ELR (cell line): ENCODE data around the gene GTPBP10.

ENCODE experiments used
- DNase-seq: peaks from one replicate; pipeline ENCODE4 v3.0.0-alpha.2; 2015; ENCODE audit warnings: low read depth

GTPBP10 gene

DNA sequence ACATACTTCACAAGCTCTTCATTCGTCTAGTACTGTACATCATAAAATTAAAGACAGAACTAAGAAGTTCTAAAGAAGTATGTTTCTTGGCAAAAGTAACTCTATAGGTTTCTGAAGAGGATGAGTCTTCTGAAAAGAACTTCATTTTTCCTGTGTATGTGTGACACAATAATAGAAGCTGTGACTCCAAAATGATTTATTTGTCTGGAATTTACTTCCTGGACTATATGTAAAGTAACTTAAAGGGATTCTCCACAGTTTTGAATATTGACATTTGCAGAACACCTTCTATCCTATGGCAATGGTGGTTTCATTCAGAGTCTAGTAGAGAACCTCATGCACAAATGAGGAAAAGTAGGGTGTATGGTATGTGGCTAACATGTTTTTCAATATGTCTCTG is 36.9 kb downstream of the GTPBP10 start:
- peak; percentile 90 for DNase-seq

DNA sequence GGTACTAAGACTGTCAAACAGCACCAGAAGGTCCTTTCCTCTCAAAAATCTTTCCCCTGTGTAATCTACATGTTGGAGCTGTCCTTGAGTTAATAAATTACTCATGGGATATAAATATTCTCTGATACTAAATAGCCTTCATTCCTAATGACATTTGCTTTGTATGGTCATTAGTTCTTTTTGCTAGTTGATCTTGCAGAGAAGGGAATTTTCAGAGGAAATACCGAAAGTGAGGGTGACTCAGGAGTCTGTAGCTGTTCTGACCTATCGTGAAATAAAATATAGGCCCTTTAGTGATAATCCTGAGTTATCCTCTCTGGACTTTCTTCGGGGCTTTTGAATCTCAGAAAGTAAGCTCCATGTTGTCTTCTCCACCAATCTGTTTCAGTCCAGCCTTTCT is 37.3 kb downstream of the GTPBP10 start:
- DNase-seq, result peak; percentile 73

DNA sequence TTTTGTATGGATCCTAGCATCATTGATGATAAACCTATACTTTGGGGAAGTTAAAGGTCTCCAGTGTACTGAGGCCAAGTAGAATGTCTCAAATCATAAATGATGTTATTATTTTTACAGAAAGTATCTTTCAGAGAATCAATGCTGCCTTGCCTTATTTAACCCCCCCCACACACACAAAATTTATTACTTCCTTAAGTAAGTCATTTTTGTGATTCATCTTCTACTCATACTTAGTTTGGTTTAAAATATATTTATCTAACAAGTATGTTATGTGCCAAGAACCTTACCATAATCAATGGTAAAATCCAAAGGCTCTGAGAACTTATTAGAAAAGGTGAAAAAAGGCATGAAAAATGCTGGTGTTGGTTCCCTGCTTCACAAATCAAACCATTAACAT is 37.9 kb downstream of the GTPBP10 start:
- peak; percentile 85 for DNase-seq

DNA sequence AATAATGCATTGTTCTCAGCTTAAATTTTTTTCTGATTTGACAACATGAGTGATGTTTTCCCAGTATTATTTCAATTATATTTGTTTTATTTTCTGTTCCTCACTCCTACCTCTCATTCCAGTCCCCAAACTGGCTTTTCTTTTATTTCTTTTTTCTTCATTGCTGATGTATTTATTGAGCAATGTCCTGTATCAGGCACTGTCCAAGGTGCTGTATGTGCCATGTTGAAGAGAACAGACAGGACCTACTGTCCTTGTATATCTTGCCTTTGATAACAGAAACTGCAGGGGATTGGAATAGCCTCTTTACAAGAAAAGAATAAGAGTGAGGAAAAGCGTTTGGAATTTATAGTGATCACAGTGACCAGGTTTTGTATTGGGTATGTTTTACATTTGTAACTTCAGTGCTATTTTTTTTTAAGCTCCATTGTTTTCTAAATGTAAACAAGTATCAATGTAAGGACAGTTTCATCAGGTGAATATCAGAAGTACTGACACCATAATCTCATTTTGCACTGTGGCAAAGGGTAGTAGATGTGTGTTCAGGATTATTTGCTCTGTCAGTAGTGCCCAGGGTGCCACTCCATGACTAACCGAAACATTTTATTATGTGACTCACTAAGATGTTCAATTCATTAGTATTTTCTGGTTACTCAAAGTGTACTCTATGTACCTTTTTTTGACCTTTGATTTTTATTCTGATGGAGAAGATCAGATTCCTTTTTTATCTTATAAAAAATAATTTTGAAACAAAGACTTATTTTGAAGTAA is 41.1 kb downstream of the GTPBP10 start:
- DNase-seq, result peak; percentile 30

DNA sequence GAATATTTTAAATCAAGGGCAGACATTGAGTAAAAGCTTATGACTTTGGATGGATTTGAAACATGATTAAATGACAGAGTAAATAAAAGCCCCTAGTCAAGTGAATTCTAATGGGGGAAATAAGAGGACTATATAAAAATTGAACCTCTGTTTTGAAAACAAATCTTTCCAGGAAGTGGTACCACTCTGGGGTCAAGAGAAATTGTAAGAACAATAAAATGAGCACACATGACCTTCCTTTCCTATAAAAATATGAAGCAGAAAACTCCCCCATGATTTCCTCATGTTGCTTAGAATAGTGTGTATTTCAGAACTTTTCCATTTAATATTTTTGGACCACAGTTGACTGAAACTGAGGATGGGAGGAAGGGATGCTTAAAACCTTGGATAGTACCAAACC is 44.4 kb downstream of the GTPBP10 start:
- no peak for DNase-seq

DNA sequence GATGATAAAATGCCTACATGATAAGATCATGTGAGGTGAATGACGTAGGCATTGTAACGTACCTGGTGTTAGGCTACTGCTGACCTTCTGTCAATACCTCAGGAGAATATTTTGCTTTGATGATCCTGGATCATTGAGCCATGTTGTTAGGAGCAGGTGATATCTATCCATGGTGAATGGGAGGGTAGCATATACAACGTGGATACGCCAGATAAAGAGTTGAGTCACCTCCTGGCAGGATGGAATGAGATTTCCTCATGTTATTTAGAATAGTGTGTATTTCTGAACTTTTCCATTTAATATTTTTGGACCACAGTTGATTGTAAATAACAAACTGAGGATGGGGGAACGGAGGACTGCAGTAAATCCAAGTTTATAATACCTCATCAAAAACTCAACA is 45.0 kb downstream of the GTPBP10 start:
- no peak for DNase-seq

DNA sequence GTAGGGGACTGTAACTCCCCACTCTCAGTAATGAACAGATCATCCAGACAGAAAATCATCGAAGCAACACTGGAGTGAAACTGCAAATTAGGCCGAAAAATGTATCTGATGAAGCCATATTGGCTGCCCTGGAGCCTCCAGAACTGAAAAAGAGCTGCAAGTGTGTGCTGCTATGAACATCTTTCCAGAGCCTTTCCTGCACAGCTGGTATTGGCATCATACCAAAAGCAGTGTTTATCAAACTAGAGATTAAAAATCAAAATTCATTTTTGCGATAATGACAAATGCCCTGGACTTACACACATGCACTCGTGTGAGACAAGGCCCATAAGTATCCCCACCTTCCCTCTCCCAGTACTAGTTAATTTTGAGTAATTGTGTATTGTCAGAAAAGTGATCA is 49.9 kb downstream of the GTPBP10 start:
- DNase-seq, result no peak

DNA sequence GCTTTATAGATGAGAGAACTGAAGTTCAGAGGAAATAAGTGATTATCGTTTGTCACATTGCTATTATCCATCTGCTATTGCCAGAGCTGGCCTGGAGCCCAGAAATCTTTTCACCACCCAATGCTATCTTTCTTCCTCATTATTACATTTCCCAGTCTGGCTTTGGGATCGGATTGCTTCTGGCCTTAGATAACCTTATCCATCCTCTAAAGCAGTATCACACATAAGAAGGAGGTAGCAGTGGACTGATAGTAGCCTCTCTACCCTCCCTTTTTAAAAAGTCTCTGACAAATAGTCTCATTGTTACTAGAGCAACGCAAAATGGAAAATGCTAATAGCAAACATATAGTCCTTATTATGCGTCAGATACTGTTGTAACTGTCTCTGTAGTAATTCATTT is 55.5 kb downstream of the GTPBP10 start:
- no peak for DNase-seq

DNA sequence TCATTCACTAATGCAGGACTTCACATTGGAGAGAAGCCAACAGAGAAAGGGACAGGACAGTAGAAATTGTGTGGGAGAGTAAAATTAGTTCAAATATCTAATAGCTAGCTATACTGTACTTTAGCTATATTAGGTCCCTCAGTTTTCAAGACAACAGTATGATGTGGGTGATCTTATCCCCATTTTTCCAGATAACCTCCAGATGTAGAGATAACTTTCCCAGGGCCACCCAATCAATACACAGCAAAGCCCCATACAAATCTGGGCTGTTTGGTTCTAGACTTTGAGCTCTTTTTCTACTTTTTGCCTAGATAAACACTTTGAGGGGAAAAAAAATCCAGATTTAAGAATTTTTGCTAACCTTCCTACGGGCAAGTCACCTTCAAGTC is 56.3 kb downstream of the GTPBP10 start:
- no peak for DNase-seq

DNA sequence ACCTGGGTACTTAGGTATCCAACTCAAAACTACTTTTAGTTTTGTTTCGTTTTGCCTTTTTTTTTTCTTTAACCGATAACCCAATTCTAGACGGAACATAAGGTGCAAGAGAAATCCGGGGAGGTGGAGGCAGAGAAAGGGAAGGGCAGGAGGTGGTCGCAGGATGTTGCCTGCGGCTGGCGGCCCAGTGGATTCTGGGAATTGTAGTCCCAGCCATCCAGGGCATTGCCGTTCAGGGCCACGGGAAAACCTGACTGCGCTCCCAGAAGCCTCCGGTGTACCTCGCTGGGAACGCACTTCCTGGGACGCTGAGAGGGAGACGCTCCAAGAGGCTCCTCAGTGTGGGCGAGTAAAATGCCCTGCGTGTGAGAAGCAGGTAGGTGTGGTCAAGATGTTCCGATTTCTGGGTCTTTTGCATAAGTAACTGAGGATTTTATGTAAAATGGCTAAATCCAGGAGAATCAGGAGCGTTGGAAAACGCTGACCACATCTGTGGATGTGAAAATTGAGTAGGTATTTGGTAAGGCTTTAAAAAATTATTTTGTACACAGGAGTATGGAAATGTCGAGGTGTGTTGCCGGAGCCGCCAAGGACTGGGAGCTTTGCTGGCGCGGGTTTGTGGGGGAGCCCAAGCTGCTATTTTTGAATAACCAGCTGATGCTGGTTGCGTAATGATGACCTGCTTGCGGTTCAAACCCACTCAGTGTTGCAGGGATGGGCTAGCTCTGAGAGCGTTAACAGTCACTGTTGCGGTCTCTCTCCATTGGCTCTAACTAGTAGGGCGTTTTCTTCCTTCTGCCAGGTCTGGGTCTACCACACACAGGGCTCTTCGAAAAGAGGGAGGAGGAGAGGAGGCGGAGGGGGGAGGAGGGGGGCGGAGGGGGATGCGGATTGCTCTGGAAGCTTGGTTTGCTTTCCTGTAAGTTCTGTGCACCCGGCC is 56.9 kb downstream of the GTPBP10 start, which contains the start of gene CLDN12:
TSS of gene CLDN12 (plus strand) at position 288 of the 940 bp plus-strand sequence. CDS start 9,216 bp downstream, outside the sequence.
- peak; percentile 96 for DNase-seq

DNA sequence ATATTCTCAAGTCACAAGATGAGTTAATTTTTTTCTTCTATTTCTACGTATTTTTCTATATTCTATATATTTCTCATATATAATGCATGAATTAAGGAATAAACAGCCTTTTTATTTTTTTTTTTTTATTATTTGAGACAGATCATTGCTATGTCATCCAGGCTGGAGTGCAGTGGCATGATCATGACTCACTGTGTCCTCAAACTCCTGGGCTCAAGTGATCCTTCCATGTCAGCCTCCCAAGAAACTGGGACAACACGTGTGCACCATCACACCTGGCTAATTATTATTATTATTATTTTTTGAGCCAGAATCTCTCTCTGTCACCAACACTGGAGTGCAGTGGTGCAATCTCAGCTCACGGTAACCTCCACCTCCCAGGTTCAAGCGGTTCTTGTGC is 58.3 kb downstream of the GTPBP10 start:
- peak; percentile 50 for DNase-seq

DNA sequence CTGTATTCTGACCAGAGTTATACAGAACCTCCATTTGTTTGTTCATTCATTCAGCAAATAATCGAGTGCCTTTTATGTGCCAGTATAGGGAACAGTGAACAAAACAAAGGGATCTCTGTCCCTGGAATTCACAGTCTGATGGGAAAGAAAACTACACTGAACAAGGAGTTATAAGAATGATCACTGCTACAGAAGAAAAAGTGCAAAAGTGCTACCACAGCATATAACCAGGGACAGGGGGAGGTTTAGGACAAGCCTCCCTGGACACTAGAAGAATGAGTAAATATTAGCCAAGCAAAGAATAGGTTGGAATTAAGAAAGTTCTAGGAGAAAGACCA is 60.9 kb downstream of the GTPBP10 start:
- DNase-seq, result no peak

DNA sequence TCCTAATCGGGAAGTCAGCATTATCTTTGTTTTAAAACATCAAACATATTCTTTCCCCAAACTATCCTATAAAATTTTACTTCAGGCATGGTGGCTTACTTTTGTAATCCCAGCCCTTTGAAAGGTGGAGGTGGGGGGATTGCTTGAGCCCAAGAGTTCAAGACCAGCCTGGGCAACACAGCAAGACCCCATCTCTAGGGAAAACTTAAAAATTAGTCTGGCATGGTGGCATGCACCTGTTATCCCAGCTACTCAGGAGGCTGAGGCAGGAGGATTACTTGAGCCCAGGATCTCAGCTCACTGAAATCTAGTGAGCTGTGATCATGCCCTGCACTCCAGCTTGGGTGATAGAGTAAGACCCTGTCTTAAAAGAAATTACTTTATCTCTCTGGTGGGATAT is 61.6 kb downstream of the GTPBP10 start:
- DNase-seq, result no peak

DNA sequence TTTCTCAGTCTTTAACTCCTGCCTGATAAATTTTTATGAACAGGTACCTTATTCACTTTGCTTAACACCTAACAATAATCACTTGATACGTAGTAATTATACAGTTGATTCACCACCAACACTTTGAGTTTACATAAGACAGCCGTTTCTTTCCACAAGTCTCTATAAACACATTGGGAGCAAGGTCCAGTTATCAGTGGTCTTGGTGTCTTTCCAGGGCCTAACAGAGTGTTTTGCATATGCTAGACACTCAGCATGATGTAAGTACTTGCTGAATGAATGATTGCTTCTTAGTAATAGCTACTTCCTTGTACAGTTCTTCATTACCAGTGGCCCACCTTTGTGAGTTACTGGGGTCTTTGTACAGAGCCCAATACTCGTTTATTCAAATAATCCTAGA is 63.2 kb downstream of the GTPBP10 start:
- no peak for DNase-seq

DNA sequence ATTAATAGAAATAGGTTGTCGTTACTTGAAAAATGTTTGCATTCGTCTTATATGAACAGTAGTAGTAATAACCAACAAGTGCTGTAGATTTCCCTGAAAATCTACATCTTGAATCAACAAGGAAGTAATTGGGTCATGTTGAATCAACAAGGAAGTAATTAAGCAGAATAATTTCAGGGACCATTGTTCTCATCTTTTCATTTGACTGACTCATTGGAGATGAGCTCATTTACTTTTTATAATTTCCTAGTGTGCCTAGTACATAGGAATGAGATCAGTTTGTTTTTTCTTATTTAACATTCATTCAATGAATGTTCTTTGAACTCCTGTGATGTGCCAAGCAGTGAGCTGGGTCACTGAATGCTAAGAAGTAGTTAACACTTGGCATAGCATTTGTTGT is 65.0 kb downstream of the GTPBP10 start:
- peak; percentile 49 for DNase-seq

DNA sequence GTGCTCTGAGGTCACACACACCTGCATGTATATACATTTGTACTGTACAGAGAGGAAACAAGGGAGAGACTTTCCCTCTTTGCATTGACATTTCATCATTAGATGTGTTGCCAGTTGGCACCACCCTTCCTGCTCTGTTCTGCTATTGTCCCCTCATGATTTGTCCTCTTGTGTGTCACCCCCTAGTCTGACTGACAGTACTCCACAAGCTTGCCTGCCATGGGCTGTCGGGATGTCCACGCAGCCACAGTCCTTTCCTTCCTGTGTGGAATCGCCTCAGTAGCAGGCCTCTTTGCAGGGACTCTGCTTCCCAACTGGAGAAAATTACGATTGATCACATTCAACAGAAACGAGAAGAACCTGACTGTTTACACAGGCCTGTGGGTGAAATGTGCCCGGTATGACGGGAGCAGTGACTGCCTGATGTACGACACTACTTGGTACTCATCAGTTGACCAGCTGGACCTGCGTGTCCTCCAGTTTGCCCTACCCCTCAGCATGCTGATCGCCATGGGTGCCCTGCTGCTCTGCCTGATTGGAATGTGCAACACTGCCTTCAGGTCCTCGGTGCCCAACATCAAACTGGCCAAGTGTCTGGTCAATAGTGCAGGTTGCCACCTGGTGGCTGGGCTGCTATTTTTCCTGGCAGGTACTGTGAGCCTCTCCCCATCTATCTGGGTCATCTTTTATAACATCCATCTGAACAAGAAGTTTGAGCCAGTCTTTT is 66.1 kb downstream of the GTPBP10 start:
- peak; percentile 47 for DNase-seq

DNA sequence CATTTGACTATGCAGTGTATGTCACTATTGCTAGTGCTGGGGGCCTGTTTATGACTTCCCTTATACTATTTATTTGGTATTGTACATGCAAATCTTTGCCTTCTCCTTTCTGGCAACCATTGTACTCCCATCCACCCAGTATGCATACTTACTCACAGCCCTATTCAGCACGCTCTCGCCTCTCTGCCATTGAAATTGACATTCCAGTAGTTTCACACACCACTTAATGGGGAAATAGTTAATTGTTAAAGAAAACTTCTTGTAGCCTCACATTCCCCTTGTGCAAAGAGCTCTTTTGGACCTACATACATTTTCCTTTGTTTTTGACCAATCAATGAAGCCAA is 66.6 kb downstream of the GTPBP10 start:
- no peak for DNase-seq

DNA sequence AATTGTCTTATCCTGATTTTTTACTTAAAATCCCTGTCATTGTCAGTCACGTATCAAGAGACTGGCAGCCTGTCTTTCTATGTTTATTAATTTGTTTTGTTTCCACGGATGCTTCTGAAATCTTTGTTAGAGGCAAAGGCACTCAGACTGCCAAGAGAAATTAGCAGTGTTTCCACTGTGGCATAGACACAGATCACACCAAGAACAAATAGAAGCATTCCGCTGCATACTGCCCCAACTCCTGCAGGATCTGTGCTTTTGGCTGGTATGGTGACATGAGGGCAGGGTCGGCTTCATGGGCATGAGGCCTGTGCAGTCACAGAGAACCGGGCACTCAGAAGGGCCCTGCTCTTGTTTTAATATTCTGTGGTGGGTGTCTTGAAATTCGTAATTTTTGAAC is 75.1 kb downstream of the GTPBP10 start:
- no peak for DNase-seq

DNA sequence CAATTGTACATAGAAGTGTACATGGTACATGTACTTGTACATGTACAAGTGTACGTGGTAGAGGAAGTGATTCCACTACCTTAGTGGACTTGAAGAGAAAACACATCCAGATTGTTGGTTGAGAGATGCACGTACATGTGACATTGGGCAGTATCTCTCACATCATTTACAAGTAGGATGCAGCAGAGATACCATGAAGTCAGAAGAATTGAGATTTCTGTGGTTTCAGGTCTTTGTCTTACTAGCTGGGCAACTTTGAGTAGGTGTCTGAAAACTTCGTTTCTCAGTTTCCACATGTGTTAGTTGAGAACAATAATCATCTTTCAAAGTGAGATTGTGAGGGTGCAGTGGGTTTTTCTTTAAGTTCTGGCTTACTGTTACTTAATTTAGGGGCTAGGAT is 78.2 kb downstream of the GTPBP10 start:
- no peak for DNase-seq

DNA sequence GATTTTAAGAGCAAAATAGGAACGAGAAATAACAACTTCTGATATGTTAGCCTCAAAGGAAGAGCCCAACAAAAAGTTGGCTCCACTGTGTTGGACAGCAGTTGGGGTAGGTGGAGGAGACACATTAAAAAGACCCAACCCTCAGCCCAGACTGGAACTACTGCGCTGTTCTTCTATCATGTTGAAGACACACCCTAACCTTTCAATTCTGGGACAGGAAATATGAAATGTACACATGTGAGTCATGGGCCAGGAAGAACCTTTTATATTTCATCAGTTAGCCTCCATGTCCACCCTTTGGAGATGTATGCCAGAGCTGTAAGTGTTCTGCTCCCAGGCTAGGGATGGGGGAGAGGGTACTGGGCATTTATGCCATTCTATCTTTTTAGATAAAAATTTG is 78.9 kb downstream of the GTPBP10 start:
- DNase-seq, result peak; percentile 56

DNA sequence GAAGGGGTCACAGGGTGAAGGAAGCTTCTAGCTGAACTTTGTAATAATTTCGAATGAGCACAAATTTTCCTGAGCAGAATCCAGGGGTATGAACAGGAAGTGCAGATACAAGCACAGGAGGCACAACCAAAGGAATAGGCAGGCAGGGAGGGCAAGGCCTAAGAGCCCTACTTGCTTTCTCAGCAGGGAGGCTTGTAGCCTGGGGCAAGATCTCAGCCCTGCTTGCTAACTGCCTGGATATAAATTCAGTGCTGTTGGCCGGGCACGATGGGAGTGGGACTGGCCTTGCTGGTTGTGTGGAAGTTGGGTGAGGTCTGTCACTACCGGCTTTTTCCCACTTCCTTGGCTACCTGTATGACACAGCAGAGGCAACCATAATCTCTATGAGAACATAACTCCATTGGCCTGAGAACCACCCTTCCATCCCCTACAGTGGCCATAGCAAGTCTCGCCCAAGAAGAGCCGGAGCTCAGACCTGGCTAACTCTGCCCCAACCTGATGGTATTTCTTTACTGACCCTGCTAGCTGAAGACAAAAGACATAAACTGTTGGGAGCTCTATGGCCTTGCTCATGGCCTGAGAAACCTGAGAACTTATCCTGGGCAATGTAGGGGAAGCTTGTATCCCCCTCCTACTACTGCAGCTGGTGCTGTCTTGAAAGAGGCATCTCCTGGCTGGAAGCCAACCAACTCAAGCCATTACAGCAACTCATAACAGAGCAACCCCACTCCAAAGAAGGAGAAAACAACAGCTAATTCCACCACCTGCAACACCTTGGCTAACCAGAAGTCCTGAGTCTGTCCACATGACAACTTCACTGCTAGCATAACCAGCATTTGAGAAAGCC is 84.3 kb downstream of the GTPBP10 start:
- DNase-seq, result no peak

DNA sequence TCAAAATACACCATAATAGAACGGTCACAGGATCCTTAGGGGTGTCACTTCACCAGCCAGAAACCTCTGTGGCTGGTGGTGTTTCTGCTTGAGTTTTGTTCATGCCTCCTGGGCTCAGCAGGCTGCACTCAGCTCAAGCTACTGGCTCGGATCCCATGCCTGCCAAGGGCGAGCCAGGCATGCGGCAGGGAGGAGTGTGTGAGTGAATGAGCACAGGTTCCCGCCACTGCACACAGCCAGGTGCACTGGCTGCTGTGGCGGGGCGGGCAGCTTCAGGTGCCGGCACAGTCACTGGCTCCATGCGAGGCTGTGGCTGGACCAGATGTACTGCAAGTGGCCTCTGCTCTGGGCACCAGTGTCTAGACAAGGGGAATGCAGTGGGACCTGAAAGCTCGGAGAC is 86.2 kb downstream of the GTPBP10 start:
- DNase-seq, result no peak
